Liver (tissue), 9 donors: ENCODE results near the gene MAPK4. TPM values are rescaled to one million over a fixed set of nuclear protein-coding genes. Genes with fewer than 3 reads are reported as not detected.

Experiments
- DNase-seq: peaks from one replicate; pipeline ENCODE4 v3.0.0-alpha.2; 2017; ENCODE audit warnings: low spot score
- H3K27ac ChIP-seq, 2 donors: one replicate each; pipeline ENCODE4 v1.7.0; 2013; ENCODE audit warnings: inconsistent platforms in 2 of 2, low read length in 2 of 2, control low read depth in 1 of 2, low read depth in 1 of 2, mild to moderate bottlenecking in 1 of 2
- H3K27me3 ChIP-seq, 4 donors: one replicate each; pipeline versions ENCODE4 v1.6.1 to v1.7.0; 2013; ENCODE audit warnings: low read length in 3 of 4, inconsistent platforms in 1 of 4, mild to moderate bottlenecking in 1 of 4, moderate library complexity in 1 of 4; ENCODE audit not compliant: control insufficient read depth in 4 of 4, insufficient read depth in 4 of 4
- H3K36me3 ChIP-seq, 4 donors: one replicate each; pipeline versions ENCODE4 v1.6.1 to v1.7.0; 2013; ENCODE audit warnings: low read length in 3 of 4, mild to moderate bottlenecking in 3 of 4, low read depth in 1 of 4, moderate library complexity in 1 of 4; ENCODE audit not compliant: control insufficient read depth in 4 of 4, insufficient read depth in 3 of 4
- H3K4me1 ChIP-seq, 4 donors: one replicate each; pipeline versions ENCODE4 v1.6.1 to v1.7.0; 2013; ENCODE audit warnings: low read length in 3 of 4, mild to moderate bottlenecking in 3 of 4, moderate library complexity in 1 of 4; ENCODE audit not compliant: control insufficient read depth in 4 of 4, insufficient read depth in 4 of 4
- H3K4me3 ChIP-seq, 3 donors: one replicate each; pipeline versions ENCODE4 v1.6.1 to v1.7.0; 2013; ENCODE audit warnings: low read length in 3 of 3, control low read depth in 1 of 3, low read depth in 1 of 3, mild to moderate bottlenecking in 1 of 3
- H3K9ac ChIP-seq, 2 donors: one replicate each; pipeline ENCODE4 v1.7.0; 2013; ENCODE audit warnings: low read length in 2 of 2, mild to moderate bottlenecking in 2 of 2, moderate library complexity in 2 of 2, control low read depth in 1 of 2, low read depth in 1 of 2
- H3K9me3 ChIP-seq, 4 donors: one replicate each; pipeline versions ENCODE4 v1.6.1 to v1.7.0; 2013; ENCODE audit warnings: low read length in 3 of 4; ENCODE audit not compliant: control insufficient read depth in 4 of 4
- ATF3 ChIP-seq: IDR thresholded peaks from 2 replicates; pipeline ENCODE4 v1.6.1; 2016; ENCODE audit warnings: antibody characterized with exemption
- CTCF ChIP-seq: fragments of 150-350 bp; IDR thresholded peaks from 2 replicates; pipeline ENCODE4 v1.5.1; 2017; ENCODE audit warnings: improper control_type of control experiment, low read depth, low read length; ENCODE audit not compliant: missing input control
- EGR1 ChIP-seq, 2 donors: IDR thresholded peaks; 2 replicates each; pipeline ENCODE4 v1.6.1; 2016 to 2018; ENCODE audit warnings: antibody characterized with exemption in 2 of 2, low read depth in 2 of 2
- FOXA1 ChIP-seq: IDR thresholded peaks from 2 replicates; pipeline ENCODE4 v1.6.1; 2016; ENCODE audit warnings: antibody characterized with exemption
- FOXA2 ChIP-seq: IDR thresholded peaks from 2 replicates; pipeline ENCODE4 v1.6.1; 2016; ENCODE audit warnings: antibody characterized with exemption
- GABPA ChIP-seq, 2 donors: IDR thresholded peaks in 1 of 2; conservative IDR thresholded peaks in 1 of 2; 2 replicates each; pipeline ENCODE4 v1.6.1; 2016; ENCODE audit warnings: antibody characterized with exemption in 2 of 2, mild to moderate bottlenecking in 1 of 2, moderate library complexity in 1 of 2
- HNF4A ChIP-seq, 2 donors: conservative IDR thresholded peaks; 2 replicates each; pipeline ENCODE4 v1.6.1; 2016; ENCODE audit warnings: antibody characterized with exemption in 2 of 2, mild to moderate bottlenecking in 2 of 2
- HNF4G ChIP-seq: IDR thresholded peaks from 2 replicates; pipeline ENCODE4 v1.6.1; 2016; ENCODE audit warnings: antibody characterized with exemption
- JUND ChIP-seq, 2 donors: IDR thresholded peaks; 2 replicates each; pipeline ENCODE4 v1.6.1; 2016; ENCODE audit warnings: antibody characterized with exemption in 2 of 2
- MAX ChIP-seq: IDR thresholded peaks from 2 replicates; pipeline ENCODE4 v1.6.1; 2016; ENCODE audit warnings: antibody characterized with exemption
- NR2F2 ChIP-seq: IDR thresholded peaks from 2 replicates; pipeline ENCODE4 v1.6.1; 2016; ENCODE audit warnings: antibody characterized with exemption
- RAD21 ChIP-seq, 2 donors: IDR thresholded peaks; 2 replicates each; pipeline ENCODE4 v1.6.1; 2016; ENCODE audit warnings: antibody characterized with exemption in 2 of 2, mild to moderate bottlenecking in 2 of 2
- REST ChIP-seq: IDR thresholded peaks from 2 replicates; pipeline ENCODE4 v1.6.1; 2016; ENCODE audit warnings: antibody characterized with exemption, mild to moderate bottlenecking
- RXRA ChIP-seq, 2 donors: IDR thresholded peaks; 2 replicates each; pipeline ENCODE4 v1.6.1; 2017 to 2018; ENCODE audit warnings: antibody characterized with exemption in 2 of 2, mild to moderate bottlenecking in 1 of 2
- SP1 ChIP-seq: IDR thresholded peaks from 2 replicates; pipeline ENCODE4 v1.6.1; 2018; ENCODE audit warnings: antibody characterized with exemption, mild to moderate bottlenecking
- TAF1 ChIP-seq: conservative IDR thresholded peaks from 2 replicates; pipeline ENCODE4 v1.6.1; 2016; ENCODE audit warnings: antibody characterized with exemption, mild to moderate bottlenecking
- YY1 ChIP-seq: IDR thresholded peaks from 2 replicates; pipeline ENCODE4 v1.6.1; 2016; ENCODE audit warnings: antibody characterized with exemption, mild to moderate bottlenecking
- ZBTB33 ChIP-seq: IDR thresholded peaks from 2 replicates; pipeline ENCODE4 v1.6.1; 2016; ENCODE audit warnings: antibody characterized with exemption
- WGBS: extraction: QIAGEN DNeasy Blood & Tissue Kit; methylation state at CpG from one replicate; pipeline ENCODE4 v1.1.7; 2013; 5-methylcytosine and 5-hydroxymethylcytosine counted together
- polyA plus RNA-seq, 2 donors: library from polyadenylated mRNA; stranded (reverse) in 1 of 2; unstranded in 1 of 2; fragments of 200-250 nt in 1 of 2; fragments of >200 nt in 1 of 2; fragmentation: Nextera tagmentation in 1 of 2; extraction: Ambion mirVana in 1 of 2; gene quantifications; one replicate each; pipeline versions ENCODE4 v1.2.1 to v1.2.3, GENCODE V29; 2013 to 2015
- total RNA-seq, 2 donors: library from RNA; depleted of rRNA; stranded (reverse); fragments of >200 nt; gene quantifications; one replicate each; pipeline ENCODE4 v1.2.3, GENCODE V29; 2014
- donor health status: healthy.
- donor health status: healthy.
- donor health status: healthy.
- donor health status: healthy.
- donor health status: healthy.

MAPK4 gene
- total and polyA plus RNA-seq, 4 donors: under 0.01 to 4.9 (median 1.5) TPM

GRCh38 chr18:50747849-50748242 is 188.0 kb downstream of the MAPK4 start:
- no peak for TF ChIP-seq FOXA2
- no peak for TF ChIP-seq YY1
- no peak for TF ChIP-seq CTCF
- no peak for TF ChIP-seq RXRA (IDR thresholded peaks at IDR 0.05)
- TF ChIP-seq NR2F2: no peak
- no peak for TF ChIP-seq HNF4A (conservative IDR thresholded peaks at IDR 0.05)
- TF ChIP-seq MAX: no peak
- no peak for TF ChIP-seq SP1
- TF ChIP-seq REST: no peak
- no peak for TF ChIP-seq EGR1 (IDR thresholded peaks at IDR 0.05; ENCODE audit: low read depth in 2 of 2)
- no peak for TF ChIP-seq RAD21 (IDR thresholded peaks at IDR 0.05)
- no peak for TF ChIP-seq ZBTB33
- no peak for TF ChIP-seq FOXA1
- TF ChIP-seq JUND (IDR thresholded peaks at IDR 0.05): no peak
- no peak for TF ChIP-seq HNF4G
- no peak for TF ChIP-seq TAF1
- TF ChIP-seq GABPA (IDR thresholded peaks at IDR 0.05 in 1 of 2, conservative IDR thresholded peaks at IDR 0.05 in 1 of 2): no peak
- TF ChIP-seq ATF3: no peak
- no peaks in the 10 kb centered on the region for H3K4me1 ChIP-seq
- peaks cover 0 to 3% (median under 1%) of the 10 kb centered on the region in 4 donors for H3K9me3 ChIP-seq
- no peak overlapping the region for H3K4me3 ChIP-seq
- WGBS: 42% methylated on average over 1 of the region's 1 CpG
- no peaks in the 10 kb centered on the region for H3K27me3 ChIP-seq
- H3K27ac ChIP-seq: no peak overlapping the region
- H3K9ac ChIP-seq: no peak overlapping the region
- no peaks in the 10 kb centered on the region for H3K36me3 ChIP-seq
- no peak for DNase-seq
